RWPE1 (cell line): ENCODE measurements around the gene LDAH.

Source experiments
- CTCF ChIA-PET: fragments of 350-600 bp; sonication (Branson Sonifier 250); formaldehyde crosslinking; extraction: SDS; loops from one replicate; lab custom pipeline; 2021; lab: Yijun Ruan, JAX
- POLR2A ChIA-PET: fragments of 400-600 bp; formaldehyde crosslinking; extraction: SDS; loops from one replicate; lab custom pipeline; 2020; ENCODE audit warnings: antibody characterized with exemption; ENCODE audit not compliant: low non-redundant PET; lab: Yijun Ruan, JAX
- DNase-seq: peaks from one replicate; pipeline ENCODE4 v3.0.0; 2012; ENCODE audit warnings: low spot score
- H3K27ac ChIP-seq: fragments of 450-650 bp; 2 replicates; pipeline ENCODE4 v1.5.1; 2017
- TF ChIP-seq, protein P1 (sequence below): fragments of 450-650 bp; conservative IDR thresholded peaks from 2 replicates; pipeline ENCODE4 v1.5.1; 2017; ENCODE audit warnings: low read depth, mild to moderate bottlenecking

LDAH gene

DNA sequence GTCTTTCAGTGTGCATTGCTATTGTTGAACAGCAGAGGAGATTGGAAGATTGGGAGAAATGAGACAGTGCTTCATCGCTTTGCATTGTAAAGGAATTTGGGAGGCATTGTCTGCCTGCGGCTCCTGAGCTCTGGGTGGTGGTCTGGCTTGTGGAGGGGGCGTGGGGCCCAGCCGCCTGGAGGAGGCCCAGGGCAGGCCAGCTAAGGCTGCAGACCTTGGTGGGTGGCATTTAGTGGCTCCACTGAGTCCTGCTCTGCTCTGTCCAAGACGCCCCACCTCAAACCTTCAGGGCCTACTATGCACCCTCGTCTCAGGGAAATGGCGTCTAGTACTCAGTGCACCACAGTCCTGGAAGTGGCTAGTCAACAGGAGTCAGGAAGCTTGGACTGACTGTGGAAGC, 166.3 kb downstream of the LDAH start:
- CTCF ChIA-PET = interaction anchor here (1.1 kb wide), 1 partner anchor 16 kb away, joined by 4 read pairs; no protein-coding TSS in a partner anchor

GRCh38 chr2:20654535-20654813, 168.4 kb downstream of the LDAH start:
- TF ChIP-seq, protein P1, sequence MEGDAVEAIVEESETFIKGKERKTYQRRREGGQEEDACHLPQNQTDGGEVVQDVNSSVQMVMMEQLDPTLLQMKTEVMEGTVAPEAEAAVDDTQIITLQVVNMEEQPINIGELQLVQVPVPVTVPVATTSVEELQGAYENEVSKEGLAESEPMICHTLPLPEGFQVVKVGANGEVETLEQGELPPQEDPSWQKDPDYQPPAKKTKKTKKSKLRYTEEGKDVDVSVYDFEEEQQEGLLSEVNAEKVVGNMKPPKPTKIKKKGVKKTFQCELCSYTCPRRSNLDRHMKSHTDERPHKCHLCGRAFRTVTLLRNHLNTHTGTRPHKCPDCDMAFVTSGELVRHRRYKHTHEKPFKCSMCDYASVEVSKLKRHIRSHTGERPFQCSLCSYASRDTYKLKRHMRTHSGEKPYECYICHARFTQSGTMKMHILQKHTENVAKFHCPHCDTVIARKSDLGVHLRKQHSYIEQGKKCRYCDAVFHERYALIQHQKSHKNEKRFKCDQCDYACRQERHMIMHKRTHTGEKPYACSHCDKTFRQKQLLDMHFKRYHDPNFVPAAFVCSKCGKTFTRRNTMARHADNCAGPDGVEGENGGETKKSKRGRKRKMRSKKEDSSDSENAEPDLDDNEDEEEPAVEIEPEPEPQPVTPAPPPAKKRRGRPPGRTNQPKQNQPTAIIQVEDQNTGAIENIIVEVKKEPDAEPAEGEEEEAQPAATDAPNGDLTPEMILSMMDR = no peak
- POLR2A ChIA-PET = interaction anchor here (0.6 kb wide), 1 partner anchor 221 kb away, joined by 8 read pairs; no protein-coding TSS in a partner anchor
- DNase-seq = no peak
- no peak overlapping the region for H3K27ac ChIP-seq
- CTCF ChIA-PET = interaction anchor here (0.8 kb wide), 1 partner anchor 308 kb away, joined by 3 read pairs; no protein-coding TSS in a partner anchor

More for the DNA sequence above, 166.3 kb downstream of the LDAH start:
- TF ChIP-seq, protein P1 = no peak
- no peak for DNase-seq
- POLR2A ChIA-PET = no interaction called here
- no peak overlapping the region for H3K27ac ChIP-seq

DNA sequence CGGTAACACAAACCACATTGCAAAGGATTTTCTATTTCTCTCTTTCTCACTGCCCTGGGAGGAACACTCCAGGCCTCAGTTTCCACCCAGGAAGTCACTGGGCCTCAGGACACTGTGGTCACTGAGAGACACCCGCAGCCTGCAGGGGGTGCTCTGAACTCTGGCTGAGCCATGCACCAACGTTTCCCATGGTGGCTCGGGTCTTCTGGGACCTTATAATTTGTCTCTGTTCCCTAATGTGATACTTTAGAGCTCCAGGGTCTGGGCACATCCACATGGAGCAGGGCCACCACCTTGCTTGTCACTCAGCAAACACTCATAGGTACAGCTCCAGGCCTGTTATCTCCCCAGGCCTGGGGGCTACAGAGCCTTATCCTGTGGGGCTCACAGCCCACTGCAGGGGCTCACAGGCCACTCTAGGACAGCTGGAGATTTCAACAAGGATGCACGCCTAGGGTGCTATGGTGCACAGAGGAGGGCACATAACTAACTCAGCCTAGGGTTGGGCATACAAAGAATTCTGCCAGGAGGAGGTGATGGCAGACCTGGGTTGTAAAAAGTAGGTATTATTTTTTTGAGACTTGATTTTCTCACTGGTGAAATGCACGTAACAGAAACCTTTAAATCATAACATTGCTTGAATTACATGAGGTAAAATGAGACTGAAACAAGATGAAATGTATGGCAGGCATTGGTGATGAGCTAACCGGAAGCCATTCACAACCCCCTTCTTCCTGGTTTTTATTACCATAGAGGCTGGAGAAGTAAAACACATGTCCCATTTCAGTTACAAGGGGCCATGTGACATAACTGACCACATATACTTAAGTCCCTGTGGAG, 169.0 kb downstream of the LDAH start:
- ChIA-PET CTCF (interaction anchor here (0.8 to 1.6 kb wide), 2 partner anchors 7 to 309 kb away, joined by 3 to 5 read pairs; no protein-coding TSS in a partner anchor), POLR2A (interaction anchor here (0.6 kb wide), 1 partner anchor 220 kb away, joined by 8 read pairs; no protein-coding TSS in a partner anchor)
- H3K27ac ChIP-seq = no peak overlapping the region
- TF ChIP-seq, protein P1 = no peak
- DNase-seq = no peak

- TF ChIP-seq, protein P1 = no peak
- DNase-seq = no peak
- H3K27ac ChIP-seq = no peak overlapping the region
- CTCF ChIA-PET = interaction anchor here (1.6 kb wide), 1 partner anchor 8 kb away, joined by 5 read pairs; no protein-coding TSS in a partner anchor
- POLR2A ChIA-PET = no interaction called here
Observed at GRCh38 chr2:20652673-20653575, 170.0 kb downstream of the LDAH start.

DNA sequence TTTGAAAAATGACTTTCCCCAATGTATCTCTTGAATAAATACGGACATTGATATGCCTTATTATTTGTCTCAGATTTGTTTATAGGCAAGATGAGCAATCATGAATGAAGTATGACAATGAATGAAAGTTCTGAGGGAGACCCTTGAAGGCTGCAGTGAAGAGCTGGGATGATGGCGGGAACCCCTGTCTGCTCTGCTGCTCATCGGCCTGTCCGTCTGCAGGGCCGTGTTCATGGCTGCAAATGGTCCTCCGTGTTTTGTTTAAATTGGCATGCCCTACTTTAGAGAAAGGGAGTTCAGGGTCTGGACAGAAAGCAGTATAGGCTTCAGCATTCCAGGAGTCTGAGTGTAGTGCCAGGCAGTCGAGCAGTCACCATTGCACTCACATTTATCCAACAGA, 170.8 kb downstream of the LDAH start:
- ChIA-PET CTCF (interaction anchor here (1.1 to 1.6 kb wide), 4 partner anchors 9 to 252 kb away, joined by 3 to 6 read pairs (median 4); no protein-coding TSS in a partner anchor), POLR2A (interaction anchor here (0.6 kb wide), 1 partner anchor 269 kb away, joined by 5 read pairs; no protein-coding TSS in a partner anchor)
- DNase-seq = no peak
- TF ChIP-seq, protein P1 = no peak
- H3K27ac ChIP-seq = no peak overlapping the region

DNA sequence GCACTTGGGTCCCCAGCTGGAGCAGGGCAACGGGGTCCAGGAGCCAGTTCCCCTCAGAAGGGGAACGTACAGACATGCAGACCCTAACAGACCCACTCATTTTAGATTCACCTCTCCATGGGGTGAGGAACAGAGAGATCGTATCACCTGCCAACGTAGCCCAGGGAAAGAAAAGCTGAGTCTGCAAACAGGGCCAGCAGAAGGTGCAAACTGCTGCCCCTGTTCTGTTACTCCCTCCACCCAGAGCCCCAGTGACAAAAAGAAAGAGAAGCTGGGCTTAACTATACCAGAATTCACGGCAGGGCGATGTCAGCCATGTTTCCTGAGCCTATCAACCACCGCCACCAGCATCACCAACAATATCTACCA, 171.2 kb downstream of the LDAH start:
- POLR2A ChIA-PET = interaction anchor here (0.6 to 0.8 kb wide), 2 partner anchors 204 to 268 kb away, joined by 3 to 5 read pairs; no protein-coding TSS in a partner anchor
- H3K27ac ChIP-seq = peak overlapping the region; percentile 71
- TF ChIP-seq, protein P1 = no peak
- no peak for DNase-seq
- CTCF ChIA-PET = interaction anchor here (0.6 to 2.9 kb wide), 19 partner anchors 9 to 325 kb away, joined by 3 to 16 read pairs (median 4); no protein-coding TSS in a partner anchor
